ENCODE measurements around the gene ZNF331.

The ZNF331 gene

DNA sequence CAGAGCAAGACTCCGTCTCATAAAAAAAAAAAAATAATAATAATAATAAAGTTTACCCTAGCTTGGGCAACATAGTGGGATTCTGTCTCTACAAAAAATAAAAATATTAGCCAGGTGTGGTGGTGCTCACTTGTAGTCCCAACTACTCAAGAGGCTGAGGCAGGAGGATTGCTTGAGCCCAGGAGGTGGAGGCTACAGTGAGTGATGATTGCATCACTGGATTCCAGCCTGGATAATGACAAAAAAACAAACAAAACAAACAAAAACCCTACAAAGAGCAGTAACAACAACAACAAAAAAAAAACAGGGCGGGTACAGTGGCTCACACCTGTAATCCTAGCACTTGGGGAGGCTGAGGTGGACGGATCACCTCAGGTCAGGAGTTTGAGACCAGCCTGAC lies 45.2 kb downstream of the ZNF331 start:
- DNase-seq (ENCODE audit: low read depth), result no peak
- no peak for TF ChIP-seq CTCF (IDR thresholded peaks at IDR 0.05; ENCODE audit: control insufficient read depth, insufficient read depth, low read depth, low read length, missing control alignments)
- H3K4me3 ChIP-seq (ENCODE audit: control insufficient read depth, low read depth, low read length), result no peak overlapping the region

DNA sequence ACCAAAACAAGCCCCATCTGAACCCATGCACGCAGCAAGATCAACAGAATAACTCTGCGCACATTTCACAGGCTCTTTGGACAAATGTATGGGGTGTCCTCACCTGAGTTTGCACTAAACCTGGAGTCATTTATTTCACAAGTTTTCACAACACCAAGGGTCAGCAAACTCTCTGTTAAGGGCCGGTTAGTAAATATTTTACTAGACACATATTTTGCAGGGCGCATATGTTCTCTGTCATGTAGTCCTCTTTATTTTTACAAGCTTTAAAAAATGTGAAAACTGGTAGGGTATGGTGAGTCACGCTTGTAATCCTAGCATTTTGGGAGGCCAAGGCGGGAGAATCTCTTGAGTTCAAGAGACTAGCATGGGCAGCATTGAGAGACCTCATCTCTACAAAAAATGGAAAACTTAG lies 48.3 kb downstream of the ZNF331 start:
- no peak for TF ChIP-seq CTCF (IDR thresholded peaks at IDR 0.05; ENCODE audit: control insufficient read depth, insufficient read depth, low read depth, low read length, missing control alignments)
- DNase-seq (ENCODE audit: low read depth), result no peak
- H3K4me3 ChIP-seq (ENCODE audit: control insufficient read depth, low read depth, low read length), result no peak overlapping the region

DNA sequence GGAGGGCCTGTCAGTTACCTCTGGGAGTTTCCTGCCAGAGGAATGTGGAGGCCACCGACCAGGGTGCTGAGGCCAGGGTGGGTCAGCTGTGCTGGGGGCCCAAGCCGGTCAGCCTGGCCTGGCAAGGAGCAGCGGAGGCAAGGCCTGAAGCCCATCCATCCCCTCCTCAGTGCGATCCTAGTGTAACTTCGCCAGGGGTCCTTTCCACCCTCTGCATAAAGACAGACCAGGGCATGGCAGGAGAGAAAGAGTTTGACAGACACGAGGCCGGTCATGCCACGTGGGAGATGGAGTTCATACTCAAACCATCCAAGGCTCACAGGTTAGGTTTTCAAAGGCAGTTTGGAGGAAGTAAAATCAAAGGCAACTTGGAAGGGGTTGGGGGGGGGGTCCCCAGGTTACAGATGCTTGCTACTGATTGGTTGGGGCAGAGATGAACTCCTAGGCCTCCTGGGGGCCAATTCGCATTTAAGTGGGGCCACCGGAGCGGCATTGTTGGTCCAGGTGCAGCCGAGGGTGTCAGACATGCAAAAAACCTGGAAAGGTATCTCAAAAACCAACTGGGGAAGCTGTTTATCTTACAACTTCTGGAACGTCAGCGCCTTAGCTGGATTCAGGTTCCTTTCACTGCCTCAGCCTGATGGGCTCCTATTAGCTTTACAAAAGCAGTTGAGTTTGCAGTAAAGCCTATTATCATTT lies 57.0 kb downstream of the ZNF331 start:
- no peak for TF ChIP-seq CTCF (IDR thresholded peaks at IDR 0.05; ENCODE audit: control insufficient read depth, insufficient read depth, low read depth, low read length, missing control alignments)
- DNase-seq (ENCODE audit: low read depth), result no peak
- no peak overlapping the region for H3K4me3 ChIP-seq (ENCODE audit: control insufficient read depth, low read depth, low read length)

GRCh38 chr19:53595510-53595867 lies 57.5 kb downstream of the ZNF331 start:
- no peak overlapping the region for H3K4me3 ChIP-seq (ENCODE audit: control insufficient read depth, low read depth, low read length)
- TF ChIP-seq CTCF (IDR thresholded peaks at IDR 0.05; ENCODE audit: control insufficient read depth, insufficient read depth, low read depth, low read length, missing control alignments), result no peak
- DNase-seq (ENCODE audit: low read depth), result no peak

DNA sequence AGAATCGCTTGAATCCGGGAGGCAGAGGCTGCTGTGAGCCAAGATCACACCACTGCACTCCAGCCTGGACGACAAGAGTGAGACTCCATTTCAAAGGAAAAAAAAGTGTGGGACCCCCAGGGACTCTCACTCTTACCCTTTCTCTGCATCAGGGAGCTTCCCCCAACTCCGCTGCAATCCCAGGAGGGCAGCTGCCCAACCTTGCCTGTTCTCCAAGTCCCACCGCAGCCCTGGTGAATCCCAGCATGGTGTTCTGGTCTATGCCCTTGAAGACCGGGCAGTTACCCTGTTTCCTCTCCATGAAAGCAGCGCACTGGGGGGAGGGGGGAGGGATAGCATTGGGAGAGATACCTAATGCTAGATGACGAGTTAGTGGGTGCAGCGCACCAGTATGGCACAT lies 58.1 kb downstream of the ZNF331 start:
- no peak for DNase-seq (ENCODE audit: low read depth)
- no peak overlapping the region for H3K4me3 ChIP-seq (ENCODE audit: control insufficient read depth, low read depth, low read length)

DNA sequence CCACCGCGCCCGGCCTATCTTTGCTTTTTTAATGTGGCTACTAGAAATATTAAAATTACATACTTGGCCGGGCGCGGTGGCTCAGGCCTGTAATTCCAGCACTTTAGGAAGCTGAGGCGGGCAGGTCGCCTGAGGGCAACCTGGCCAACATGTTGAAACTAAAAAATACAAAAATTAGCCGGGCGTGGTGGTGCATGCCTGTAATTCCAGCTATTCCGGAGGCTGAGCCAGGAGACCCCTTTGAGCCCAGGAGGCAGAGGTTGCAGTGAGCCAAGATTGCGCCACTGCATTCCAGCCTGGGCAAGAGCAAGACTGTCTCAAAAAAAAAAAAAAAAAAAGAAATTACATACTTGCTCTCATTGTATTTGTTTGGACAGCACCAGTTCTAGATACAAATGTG lies 59.1 kb downstream of the ZNF331 start:
- no peak for TF ChIP-seq CTCF (IDR thresholded peaks at IDR 0.05; ENCODE audit: control insufficient read depth, insufficient read depth, low read depth, low read length, missing control alignments)
- H3K4me3 ChIP-seq (ENCODE audit: control insufficient read depth, low read depth, low read length), result no peak overlapping the region
- no peak for DNase-seq (ENCODE audit: low read depth)

More for the DNA sequence above, 58.1 kb downstream of the ZNF331 start:
- no peak for TF ChIP-seq CTCF (IDR thresholded peaks at IDR 0.05; ENCODE audit: control insufficient read depth, insufficient read depth, low read depth, low read length, missing control alignments)

Data from AG09309 (cell line).